PC-3 (cell line): ENCODE data around the gene ADRM1. TPM values are rescaled to one million over a fixed set of nuclear protein-coding genes. Genes with fewer than 3 reads are reported as not detected.

ENCODE experiments used
- ATAC-seq: fragments of 200-7000 bp; cut with Tn5 transposase; 2 replicates; pipeline ENCODE4 v1.9.1; 2020; ENCODE audit warnings: mild to moderate bottlenecking, moderate library complexity
- BruUV-seq: library from RNA; stranded (reverse); fragments of 400-500 nt; replicated peaks from 2 replicates; lab custom pipeline; 2021; lab: Mats Ljungman, UMichigan
- CTCF ChIA-PET: fragments of 300-600 bp; sonication (Branson Sonifier 250); formaldehyde crosslinking; loops from one replicate; lab custom pipeline; 2022; ENCODE audit warnings: antibody characterized with exemption; lab: Charles Lee
- POLR2A ChIA-PET: fragments of 300-600 bp; sonication (Branson Sonifier 250); formaldehyde crosslinking; loops from one replicate; lab custom pipeline; 2022; ENCODE audit warnings: antibody characterized with exemption; ENCODE audit not compliant: unreplicated experiment; lab: Charles Lee
- DNase-seq: peaks from one replicate; pipeline ENCODE4 v3.0.0-alpha.2; 2015
- H2AFZ ChIP-seq: fragments of 300-600 bp; sonication (generic); 2 replicates; pipeline ENCODE4 v1.6.0; 2016; ENCODE audit warnings: antibody characterized with exemption, low read length
- H3F3A ChIP-seq: fragments of 300-600 bp; sonication (generic); one replicate; pipeline ENCODE4 v1.6.0; 2017; ENCODE audit warnings: antibody characterized with exemption, low read length, control low read depth, mild to moderate bottlenecking; ENCODE audit not compliant: unreplicated experiment
- H3K27ac ChIP-seq: fragments of 300-600 bp; sonication (generic); 2 replicates; pipeline ENCODE4 v1.5.1; 2016; ENCODE audit warnings: mild to moderate bottlenecking, low read length
- H3K27me3 ChIP-seq: fragments of 300-600 bp; sonication (generic); 2 replicates; pipeline ENCODE4 v1.6.1; 2016; ENCODE audit warnings: low read length, mixed read lengths
- H3K36me3 ChIP-seq: fragments of 300-600 bp; sonication (generic); 2 replicates; pipeline ENCODE4 v1.6.1; 2016; ENCODE audit warnings: low read depth, mixed run types, low read length, mixed read lengths
- H3K4me1 ChIP-seq: fragments of 300-600 bp; sonication (generic); 2 replicates; pipeline ENCODE4 v1.5.1; 2016; ENCODE audit warnings: low read length; ENCODE audit not compliant: insufficient read depth
- H3K4me2 ChIP-seq: fragments of 300-600 bp; sonication (generic); 2 replicates; pipeline ENCODE4 v1.6.0; 2016; ENCODE audit warnings: low read length
- H3K4me3 ChIP-seq: fragments of 300-600 bp; sonication (generic); 2 replicates; pipeline ENCODE4 v1.5.1; 2016; ENCODE audit warnings: mild to moderate bottlenecking, low read length, mixed read lengths
- H3K79me2 ChIP-seq: fragments of 300-600 bp; sonication (generic); 2 replicates; pipeline ENCODE4 v1.6.1; 2017; ENCODE audit warnings: low read length, mixed read lengths
- H3K9ac ChIP-seq: fragments of 300-600 bp; sonication (generic); 2 replicates; pipeline ENCODE4 v1.6.0; 2016; ENCODE audit warnings: mild to moderate bottlenecking, low read length
- H3K9me2 ChIP-seq: fragments of 300-600 bp; sonication (generic); replicated peaks from 2 replicates; pipeline ENCODE4 v1.6.1; 2016; ENCODE audit warnings: mixed run types, low read length, mixed read lengths
- H3K9me3 ChIP-seq: fragments of 300-600 bp; sonication (generic); 2 replicates; pipeline ENCODE4 v1.6.1; 2016; ENCODE audit warnings: low read length, mixed read lengths
- H4K20me1 ChIP-seq: fragments of 300-600 bp; sonication (generic); 2 replicates; pipeline ENCODE4 v1.6.1; 2016; ENCODE audit warnings: low read length, mixed read lengths
- CTCF ChIP-seq: fragments of 300-600 bp; sonication (generic); conservative IDR thresholded peaks from 2 replicates; pipeline ENCODE4 v1.5.1; 2017; ENCODE audit warnings: antibody characterized with exemption, low read depth, mild to moderate bottlenecking, low read length
- EZH2 ChIP-seq: fragments of 300-600 bp; sonication (generic); IDR thresholded peaks from one replicate; pipeline ENCODE4 v1.6.1; 2017; ENCODE audit warnings: antibody characterized with exemption, mild to moderate bottlenecking, low read length; ENCODE audit not compliant: unreplicated experiment
- EZH2phosphoT487 ChIP-seq: fragments of 300-600 bp; sonication (generic); IDR thresholded peaks from 2 replicates; pipeline ENCODE4 v1.6.1; 2018; ENCODE audit warnings: mild to moderate bottlenecking, antibody characterized with exemption, low read length, borderline replicate concordance
- intact Hi-C: fragments of 100-400 bp; cut with micrococcal nuclease; formaldehyde crosslinking; loops from 2 replicates; pipeline ENCODE4 v1.9.0; 2023
- total RNA-seq: library from RNA; depleted of rRNA; stranded (reverse); fragments of >200 nt; gene quantifications from 2 replicates; pipeline ENCODE4 v1.2.3, GENCODE V29; 2014

The ADRM1 gene
- total RNA-seq, 1 experiment from 2014 or later, result 374 TPM

GRCh38 chr20:62254021-62254724, 48.6 kb upstream of the ADRM1 start:
- Histone ChIP-seq H2AFZ (no peak overlapping the region), H3K9me2 (no peaks in the 10 kb centered on the region), H3K27me3 (no peaks in the 10 kb centered on the region), H3F3A (no peaks in the 10 kb centered on the region), H4K20me1 (peaks cover 3% of the 10 kb centered on the region; the same call in 1 of the 2 replicates), H3K27ac (no peak overlapping the region), H3K4me1 (peaks cover 18% of the 10 kb centered on the region), H3K9ac (no peak overlapping the region), H3K79me2 (peaks cover 61% of the 10 kb centered on the region), H3K4me2 (no peak overlapping the region), H3K4me3 (no peak overlapping the region), H3K9me3 (no peaks in the 10 kb centered on the region), H3K36me3 (peaks cover 13% of the 10 kb centered on the region; the same call in 1 of the 2 replicates)
- TF ChIP-seq EZH2 (no peak), EZH2phosphoT487 (no peak), CTCF (no peak)
- ATAC-seq (no peak), DNase-seq (no peak)
- ChIA-PET POLR2A (no interaction called here), CTCF (no interaction called here)
- BruUV-seq, result no TSS peak
- intact Hi-C loops, result no loop called here

GRCh38 chr20:62255976-62256375, 46.8 kb upstream of the ADRM1 start:
- intact Hi-C loops, result no loop called here
- Histone ChIP-seq H3F3A (no peaks in the 10 kb centered on the region), H3K4me2 (no peak overlapping the region), H3K9me3 (no peaks in the 10 kb centered on the region), H2AFZ (no peak overlapping the region), H3K4me1 (peaks cover 18% of the 10 kb centered on the region), H4K20me1 (peaks cover 3% of the 10 kb centered on the region; the same call in 1 of the 2 replicates), H3K27ac (no peak overlapping the region), H3K27me3 (no peaks in the 10 kb centered on the region), H3K4me3 (no peak overlapping the region), H3K36me3 (peaks cover 23% of the 10 kb centered on the region; the same call in 1 of the 2 replicates), H3K9ac (no peak overlapping the region), H3K79me2 (peaks cover 48% of the 10 kb centered on the region), H3K9me2 (no peaks in the 10 kb centered on the region)
- ChIA-PET POLR2A (no interaction called here), CTCF (no interaction called here)
- ATAC-seq, result no peak
- DNase-seq, result no peak
- BruUV-seq, result no TSS peak
- TF ChIP-seq EZH2 (no peak), CTCF (no peak), EZH2phosphoT487 (no peak)

GRCh38 chr20:62258499-62259293, 44.1 kb upstream of the ADRM1 start:
- ChIA-PET POLR2A (no interaction called here), CTCF (no interaction called here)
- no peaks in the 10 kb centered on the region for H4K20me1 ChIP-seq
- peaks cover 24% of the 10 kb centered on the region for H3K79me2 ChIP-seq
- TF ChIP-seq EZH2phosphoT487, result no peak
- TF ChIP-seq CTCF, result no peak
- no peak for TF ChIP-seq EZH2
- H3K4me1 ChIP-seq, result peaks cover 9% of the 10 kb centered on the region; the same call in 1 of the 2 replicates
- intact Hi-C loops, result no loop called here
- H3K27me3 ChIP-seq, result no peaks in the 10 kb centered on the region
- H3K9ac ChIP-seq, result no peak overlapping the region
- BruUV-seq, result TSS peak; percentile 5
- H3F3A ChIP-seq, result no peaks in the 10 kb centered on the region
- H2AFZ ChIP-seq, result no peak overlapping the region
- no peak overlapping the region for H3K27ac ChIP-seq
- no peaks in the 10 kb centered on the region for H3K9me3 ChIP-seq
- no peak overlapping the region for H3K4me3 ChIP-seq
- H3K36me3 ChIP-seq, result peaks cover 26% of the 10 kb centered on the region
- DNase-seq (peak; percentile 47), ATAC-seq (peak; percentile 98)
- no peak overlapping the region for H3K4me2 ChIP-seq
- no peaks in the 10 kb centered on the region for H3K9me2 ChIP-seq
